Fibroblast of lung (primary cell): ENCODE results near the gene HIPK1. TPM values are rescaled to one million over a fixed set of nuclear protein-coding genes. Genes with fewer than 3 reads are reported as not detected.
"Not testable (repeated sequence)": the region's sequence is repeated elsewhere in the genome, so short reads cannot be mapped to it uniquely, and the experiment has no call there.

Experiments used
- DNase-seq, 2 donors: peaks; one replicate each; pipeline versions ENCODE4 v3.0.0 to v3.0.0-alpha.2; 2010; ENCODE audit warnings: low read depth in 2 of 2
- H2AFZ ChIP-seq: 2 replicates; pipeline ENCODE4 v1.5.1; 2012; ENCODE audit warnings: low read length, control low read depth, inconsistent platforms
- H3K27ac ChIP-seq: 2 replicates; pipeline ENCODE4 v1.5.1; 2011; ENCODE audit warnings: low read length, control low read depth; ENCODE audit not compliant: insufficient read depth
- H3K27me3 ChIP-seq: 2 replicates; pipeline ENCODE4 v1.5.1; 2011; ENCODE audit warnings: mild to moderate bottlenecking, low read length; ENCODE audit not compliant: control insufficient read depth, insufficient read depth
- H3K36me3 ChIP-seq: 2 replicates; pipeline ENCODE4 v1.5.1; 2011; ENCODE audit warnings: low read length; ENCODE audit not compliant: control insufficient read depth, insufficient read depth
- H3K4me1 ChIP-seq: 2 replicates; pipeline ENCODE4 v1.5.1; 2011; ENCODE audit warnings: low read length; ENCODE audit not compliant: control insufficient read depth, insufficient read depth; ENCODE audit errors: extremely low read depth
- H3K4me2 ChIP-seq: 2 replicates; pipeline ENCODE4 v1.5.1; 2011; ENCODE audit warnings: low read length, control low read depth; ENCODE audit not compliant: insufficient read depth; ENCODE audit errors: extremely low read depth
- H3K4me3 ChIP-seq, 4 experiments: fragments of 200-600 bp in 1 of 4; sonication (generic) in 1 of 4; replicated peaks in 1 of 4; 2 replicates each; pipeline ENCODE4 v1.5.1; 2011 to 2016; ENCODE audit warnings: low read length in 4 of 4, low read depth in 3 of 4, mild to moderate bottlenecking in 3 of 4, control low read depth in 2 of 4, inconsistent platforms in 1 of 4, mixed read lengths in 1 of 4; ENCODE audit not compliant: insufficient read depth in 1 of 4; ENCODE audit errors: control extremely low read depth in 1 of 4
- H3K79me2 ChIP-seq: 2 replicates; pipeline ENCODE4 v1.5.1; 2012; ENCODE audit warnings: mild to moderate bottlenecking, low read length, inconsistent platforms; ENCODE audit not compliant: control insufficient read depth, insufficient read depth
- H3K9ac ChIP-seq: 2 replicates; pipeline ENCODE4 v1.5.1; 2011; ENCODE audit warnings: mild to moderate bottlenecking, low read length, control low read depth; ENCODE audit not compliant: insufficient read depth
- H3K9me3 ChIP-seq: 2 replicates; pipeline ENCODE4 v1.5.1; 2012; ENCODE audit warnings: low read depth, low read length; ENCODE audit not compliant: control insufficient read depth, insufficient read depth
- H4K20me1 ChIP-seq: 2 replicates; pipeline ENCODE4 v1.5.1; 2011; ENCODE audit warnings: low read length; ENCODE audit not compliant: control insufficient read depth, insufficient read depth; ENCODE audit errors: extremely low read depth
- CTCF ChIP-seq, 2 donors: IDR thresholded peaks in 1 of 2; conservative IDR thresholded peaks in 1 of 2; 1 replicate in 1 of 2; 2 replicates in 1 of 2; pipeline ENCODE4 v1.5.1; 2011 to 2012; ENCODE audit warnings: low read length in 2 of 2, control low read depth in 1 of 2, inconsistent platforms in 1 of 2, low read depth in 1 of 2, mild to moderate bottlenecking in 1 of 2
- EZH2 ChIP-seq: IDR thresholded peaks from 2 replicates; pipeline ENCODE4 v1.5.1; 2012; ENCODE audit warnings: low read length, control low read depth, mild to moderate bottlenecking; ENCODE audit errors: missing control alignments
- polyA plus RNA-seq, 2 donors: library from polyadenylated mRNA; depleted of rRNA in 1 of 2; stranded (reverse) in 1 of 2; unstranded in 1 of 2; fragments of >200 nt; gene quantifications; 2 replicates each; pipeline ENCODE4 v1.2.1, GENCODE V29; 2011 to 2012; ENCODE audit warnings: missing spikeins in 1 of 2
- total RNA-seq: library from RNA; depleted of rRNA; stranded (reverse); fragments of >200 nt; gene quantifications from 2 replicates; pipeline ENCODE4 v1.2.1, GENCODE V29; 2014

The HIPK1 gene
- total and polyA plus RNA-seq, 2 donors (not counting 1 experiment from before 2014, with no cell fraction given) = 19.8 to 28.5 TPM

GRCh38 chr1:113946678-113947387 lies 17.7 kb downstream of the HIPK1 start:
- no peak overlapping the region for H3K4me2 ChIP-seq
- TF ChIP-seq CTCF (conservative IDR thresholded peaks at IDR 0.05 in 1 of 2, IDR thresholded peaks at IDR 0.05 in 1 of 2; ENCODE audit: low read depth in 1 of 2, low read length in 2 of 2) (no peak), EZH2 (no peak)
- DNase-seq = peak; percentile 5 to 36
- H3K9me3 ChIP-seq = no peaks in the 10 kb centered on the region
- no peaks in the 10 kb centered on the region for H4K20me1 ChIP-seq
- H3K79me2 ChIP-seq = peaks cover 14% of the 10 kb centered on the region
- no peak overlapping the region for H2AFZ ChIP-seq
- H3K4me3 ChIP-seq = no peak overlapping the region
- no peak overlapping the region for H3K9ac ChIP-seq
- no peaks in the 10 kb centered on the region for H3K27me3 ChIP-seq
- no peaks in the 10 kb centered on the region for H3K36me3 ChIP-seq
- no peaks in the 10 kb centered on the region for H3K4me1 ChIP-seq
- no peak overlapping the region for H3K27ac ChIP-seq

GRCh38 chr1:113947388-113948107 lies 18.4 kb downstream of the HIPK1 start:
- TF ChIP-seq CTCF (conservative IDR thresholded peaks at IDR 0.05 in 1 of 2, IDR thresholded peaks at IDR 0.05 in 1 of 2; ENCODE audit: low read depth in 1 of 2, low read length in 2 of 2) (no peak), EZH2 (no peak)
- Histone ChIP-seq H3K79me2 (peaks cover 14% of the 10 kb centered on the region), H3K27me3 (no peaks in the 10 kb centered on the region), H3K4me1 (no peaks in the 10 kb centered on the region), H3K9ac (no peak overlapping the region), H4K20me1 (no peaks in the 10 kb centered on the region), H3K36me3 (no peaks in the 10 kb centered on the region), H2AFZ (no peak overlapping the region), H3K27ac (no peak overlapping the region), H3K4me2 (no peak overlapping the region), H3K4me3 (no peak overlapping the region), H3K9me3 (no peaks in the 10 kb centered on the region)
- peak; percentile 1 to 2 for DNase-seq

- not testable (repeated sequence) for H3K4me1 ChIP-seq, H3K4me3 ChIP-seq, H2AFZ ChIP-seq, H4K20me1 ChIP-seq, H3K36me3 ChIP-seq, H3K9ac ChIP-seq, H3K27ac ChIP-seq, DNase-seq, H3K4me2 ChIP-seq, H3K9me3 ChIP-seq, H3K27me3 ChIP-seq
- H3K79me2 ChIP-seq = peaks cover 14% of the 10 kb centered on the region
Measured at GRCh38 chr1:113948151-113948550, 19.0 kb downstream of the HIPK1 start.
